ENCODE data around the gene YWHAE. TPM values are rescaled to one million over a fixed set of nuclear protein-coding genes. Genes with fewer than 3 reads are reported as not detected.
"Not testable (repeated sequence)": the region's sequence is repeated elsewhere in the genome, so short reads cannot be mapped to it uniquely, and the experiment has no call there.

Gene YWHAE
- total RNA-seq, 4 donors from 2014 or later: 553 to 1,135 (median 724) TPM

- intact Hi-C loops (cut with DNase I): no loop called here
- 65 to 83% methylated on average over 6 of the region's 6 CpGs for whole genome bisulfite sequencing, 2 donors
- H3K4me3 ChIP-seq (replicated peaks in 1 of 3): no peak overlapping the region
- no peaks in the 10 kb centered on the region for H3K9me3 ChIP-seq
- DNase-seq: no peak
- H3K36me3 ChIP-seq: no peaks in the 10 kb centered on the region
- no peaks in the 10 kb centered on the region for H3K27me3 ChIP-seq
- no peak for TF ChIP-seq CTCF (IDR thresholded peaks at IDR 0.05)
- TF ChIP-seq POLR2A (IDR thresholded peaks at IDR 0.05): no peak
- no peaks in the 10 kb centered on the region for H3K4me1 ChIP-seq
- H3K27ac ChIP-seq: no peak overlapping the region
These were observed 78.0 kb downstream of the YWHAE start for GRCh38 chr17:1322014-1322428.

GRCh38 chr17:1315891-1316403 lies 84.1 kb downstream of the YWHAE start:
- intact Hi-C loops (cut with DNase I): no loop called here
- H3K4me3 ChIP-seq (replicated peaks in 1 of 3): no peak overlapping the region

GRCh38 chr17:1315409-1315808 lies 84.6 kb downstream of the YWHAE start:
- H3K4me3 ChIP-seq (replicated peaks in 1 of 3): no peak overlapping the region
- H3K4me1 ChIP-seq: no peaks in the 10 kb centered on the region
- no peaks in the 10 kb centered on the region for H3K9me3 ChIP-seq
- TF ChIP-seq CTCF (IDR thresholded peaks at IDR 0.05) (no peak), POLR2A (IDR thresholded peaks at IDR 0.05) (no peak)
- 71 to 75% methylated on average over 7 to 9 of the region's 10 CpGs for WGBS, 2 donors
- H3K36me3 ChIP-seq: no peaks in the 10 kb centered on the region
- no peak for DNase-seq
- intact Hi-C loops (cut with DNase I): no loop called here
- H3K27ac ChIP-seq: no peak overlapping the region
- H3K27me3 ChIP-seq: no peaks in the 10 kb centered on the region

More at GRCh38 chr17:1315891-1316403, 84.1 kb downstream of the YWHAE start:
- Histone ChIP-seq H3K27ac (no peak overlapping the region), H3K9me3 (no peaks in the 10 kb centered on the region), H3K27me3 (no peaks in the 10 kb centered on the region), H3K4me1 (no peaks in the 10 kb centered on the region), H3K36me3 (no peaks in the 10 kb centered on the region)
- WGBS, 2 donors: 32 to 40% methylated on average over 10 of the region's 10 CpGs
- no peak for TF ChIP-seq CTCF (IDR thresholded peaks at IDR 0.05)
- no peak for DNase-seq

- TF ChIP-seq CTCF (IDR thresholded peaks at IDR 0.05) (no peak), POLR2A (IDR thresholded peaks at IDR 0.05) (no peak)
- Histone ChIP-seq H3K27me3 (no peaks in the 10 kb centered on the region), H3K9me3 (no peaks in the 10 kb centered on the region), H3K36me3 (no peaks in the 10 kb centered on the region), H3K4me3 (replicated peaks in 1 of 3) (no peak overlapping the region), H3K4me1 (no peaks in the 10 kb centered on the region), H3K27ac (no peak overlapping the region)
- 64 to 67% methylated on average over 8 of the region's 8 CpGs for WGBS, 2 donors
- no peak for DNase-seq
- intact Hi-C loops (cut with DNase I): no loop called here
These were observed 86.6 kb downstream of the YWHAE start for GRCh38 chr17:1313270-1314005.

GRCh38 chr17:1312261-1312870 lies 87.7 kb downstream of the YWHAE start:
- intact Hi-C loops (cut with DNase I): no loop called here
- H3K27ac ChIP-seq: no peak overlapping the region
- no peaks in the 10 kb centered on the region for H3K27me3 ChIP-seq
- no peaks in the 10 kb centered on the region for H3K9me3 ChIP-seq
- H3K4me1 ChIP-seq: no peaks in the 10 kb centered on the region
- TF ChIP-seq POLR2A (IDR thresholded peaks at IDR 0.05) (no peak), CTCF (IDR thresholded peaks at IDR 0.05) (no peak)
- peak in 1 of 2 donors; percentile 9 for DNase-seq
- 60 to 72% methylated on average over 8 of the region's 9 CpGs for WGBS, 2 donors
- H3K36me3 ChIP-seq: no peaks in the 10 kb centered on the region
- no peak overlapping the region for H3K4me3 ChIP-seq (replicated peaks in 1 of 3)

GRCh38 chr17:1307829-1308228 lies 92.2 kb downstream of the YWHAE start:
- H3K9me3 ChIP-seq; H3K4me3 ChIP-seq (replicated peaks in 1 of 3); H3K4me1 ChIP-seq; H3K27me3 ChIP-seq; intact Hi-C loops (cut with DNase I); DNase-seq; H3K27ac ChIP-seq; H3K36me3 ChIP-seq: not testable (repeated sequence)
- WGBS, 2 donors: 79 to 83% methylated on average over 13 of the region's 16 CpGs
